Adrenal gland (tissue), 12 donors: Measurements from ENCODE around the gene DYRK3. TPM values are rescaled to one million over a fixed set of nuclear protein-coding genes. Genes with fewer than 3 reads are reported as not detected.

Experiments
- DNase-seq, 7 donors: peaks; one replicate each; pipeline ENCODE4 v3.0.0-alpha.2; 2019 to 2020
- H3K27ac ChIP-seq, 5 donors: fragments of 200-600 bp; sonication (generic) in 4 of 5; 1 replicate in 3 of 5; 2 replicates in 2 of 5; pipeline versions ENCODE4 v1.5.1 to v1.8.0; 2016 to 2020; ENCODE audit warnings: mild to moderate bottlenecking in 1 of 5
- H3K27me3 ChIP-seq: fragments of 200-600 bp; 2 replicates; pipeline ENCODE4 v1.8.0; 2021
- H3K36me3 ChIP-seq, 2 donors: fragments of 200-600 bp; replicated peaks in 1 of 2; 1 replicate in 1 of 2; 2 replicates in 1 of 2; pipeline versions ENCODE4 v1.5.1 to v1.8.0; 2018 to 2022
- H3K4me1 ChIP-seq, 2 donors: fragments of 200-600 bp; replicated peaks in 1 of 2; 1 replicate in 1 of 2; 2 replicates in 1 of 2; pipeline versions ENCODE4 v1.5.1 to v1.8.0; 2018 to 2021
- H3K4me3 ChIP-seq, 4 donors: fragments of 200-600 bp; sonication (generic) in 3 of 4; one replicate each; pipeline ENCODE4 v1.5.1; 2016 to 2018
- H3K9me3 ChIP-seq, 3 donors: fragments of 200-600 bp; sonication (generic) in 1 of 3; replicated peaks in 1 of 3; 1 replicate in 2 of 3; 2 replicates in 1 of 3; pipeline versions ENCODE4 v1.5.1 to v1.8.0; 2016 to 2021
- POLR2A ChIP-seq, 2 donors: fragments of 450-650 bp; IDR thresholded peaks; one replicate each; pipeline ENCODE4 v1.6.1; 2017; ENCODE audit warnings: antibody characterized with exemption in 2 of 2, mild to moderate bottlenecking in 2 of 2, moderate library complexity in 1 of 2
- WGBS, 4 donors: extraction: QIAGEN DNeasy Blood & Tissue Kit in 2 of 4; methylation state at CpG; one replicate each; pipeline versions ENCODE4 v1.1.5 to v1.1.7; 2013 to 2017; 5-methylcytosine and 5-hydroxymethylcytosine counted together
- intact Hi-C, 2 donors: fragments of 100-400 bp; cut with DNase I; formaldehyde crosslinking; loops; one replicate each; pipeline versions ENCODE4 v1.14.1 to v1.15.0; 2022 to 2023
- polyA plus RNA-seq, 3 donors: library from polyadenylated mRNA; stranded (reverse); fragments of 200-250 nt in 2 of 3; fragments of 350-450 nt in 1 of 3; fragmentation: Illumina TruSeq in 1 of 3; extraction: RNeasy Lipid Tissue Mini Kit (QIAGEN cat#74804) in 1 of 3; gene quantifications; one replicate each; pipeline ENCODE4 v1.2.3, GENCODE V29; 2013 to 2014
- total RNA-seq, 9 donors: library from RNA; depleted of rRNA in 4 of 9; stranded (reverse); fragments of >200 nt in 4 of 9; fragments of 120-200 nt in 1 of 9; fragmentation: NEBNext Ultra II Directional in 1 of 9; extraction: Animal tissue kit (Norgen Biotek cat#: 25700) in 1 of 9; gene quantifications; one replicate each; pipeline versions ENCODE4 v1.1.0 to v1.2.4, GENCODE V29; 2013 to 2023
- TF ChIP-seq, protein P1 (sequence below), 6 experiments: fragments of 450-650 bp in 4 of 6; fragments of 200-600 bp in 2 of 6; sonication (generic) in 1 of 6; IDR thresholded peaks; 1 replicate in 5 of 6; 2 replicates in 1 of 6; pipeline versions ENCODE4 v1.5.1 to v1.8.0; 2016 to 2021; ENCODE audit warnings: antibody characterized with exemption in 6 of 6, mild to moderate bottlenecking in 2 of 6, moderate library complexity in 1 of 6
- donor health status: healthy with polysubstance abuse.
- donor health status: Bipolar disorder and iron deficiency.
- donor health status: DM: yes; HTN: yes; CAD: no.
- donor health status: DM: no; HTN: no; CAD: no.
- donor health status: DM: no; HTN: no; CAD: no.
- donor health status: DM: yes; HTN: yes; CAD: no.

DYRK3 gene
- total and polyA plus RNA-seq, 12 donors: 2.9 to 6.6 (median 5.2) TPM

DNA sequence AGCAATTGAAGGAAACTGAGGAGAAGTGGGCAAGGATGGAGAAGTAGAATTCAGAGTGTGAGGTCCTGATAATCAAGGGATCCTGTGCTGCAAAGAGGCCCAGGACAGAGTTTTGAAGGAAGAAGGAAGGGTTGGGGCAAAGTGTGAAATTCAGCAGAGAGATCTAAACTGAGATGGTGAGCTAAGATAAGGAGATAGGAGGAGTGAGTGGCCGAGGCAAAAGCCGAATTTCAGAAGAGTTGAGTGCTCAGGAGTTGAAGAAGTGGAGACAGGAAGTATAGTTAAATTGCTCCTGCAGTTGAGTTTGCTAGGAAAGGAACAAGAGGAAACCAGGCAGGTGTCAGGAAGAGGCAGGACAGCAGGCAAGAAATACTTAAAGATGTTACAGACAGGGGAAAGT is 33.0 kb downstream of the DYRK3 start:
- 49 to 77% (median 59%) methylated on average over 2 of the region's 2 CpGs for WGBS, 4 donors
- TF ChIP-seq, protein P1, sequence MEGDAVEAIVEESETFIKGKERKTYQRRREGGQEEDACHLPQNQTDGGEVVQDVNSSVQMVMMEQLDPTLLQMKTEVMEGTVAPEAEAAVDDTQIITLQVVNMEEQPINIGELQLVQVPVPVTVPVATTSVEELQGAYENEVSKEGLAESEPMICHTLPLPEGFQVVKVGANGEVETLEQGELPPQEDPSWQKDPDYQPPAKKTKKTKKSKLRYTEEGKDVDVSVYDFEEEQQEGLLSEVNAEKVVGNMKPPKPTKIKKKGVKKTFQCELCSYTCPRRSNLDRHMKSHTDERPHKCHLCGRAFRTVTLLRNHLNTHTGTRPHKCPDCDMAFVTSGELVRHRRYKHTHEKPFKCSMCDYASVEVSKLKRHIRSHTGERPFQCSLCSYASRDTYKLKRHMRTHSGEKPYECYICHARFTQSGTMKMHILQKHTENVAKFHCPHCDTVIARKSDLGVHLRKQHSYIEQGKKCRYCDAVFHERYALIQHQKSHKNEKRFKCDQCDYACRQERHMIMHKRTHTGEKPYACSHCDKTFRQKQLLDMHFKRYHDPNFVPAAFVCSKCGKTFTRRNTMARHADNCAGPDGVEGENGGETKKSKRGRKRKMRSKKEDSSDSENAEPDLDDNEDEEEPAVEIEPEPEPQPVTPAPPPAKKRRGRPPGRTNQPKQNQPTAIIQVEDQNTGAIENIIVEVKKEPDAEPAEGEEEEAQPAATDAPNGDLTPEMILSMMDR (IDR thresholded peaks at IDR 0.05): no peak
- no peak for TF ChIP-seq POLR2A (IDR thresholded peaks at IDR 0.05)
- no peak overlapping the region for H3K4me3 ChIP-seq
- H3K9me3 ChIP-seq: no peaks in the 10 kb centered on the region
- peaks cover 9 to 28% of the 10 kb centered on the region in 2 donors for H3K4me1 ChIP-seq
- H3K27ac ChIP-seq: no peak overlapping the region
- no peak for DNase-seq
- no peaks in the 10 kb centered on the region for H3K36me3 ChIP-seq
- intact Hi-C loops: loop anchor here (10.0 kb wide), 1 partner anchor 184 kb away; no protein-coding TSS in a partner anchor
- no peaks in the 10 kb centered on the region for H3K27me3 ChIP-seq

DNA sequence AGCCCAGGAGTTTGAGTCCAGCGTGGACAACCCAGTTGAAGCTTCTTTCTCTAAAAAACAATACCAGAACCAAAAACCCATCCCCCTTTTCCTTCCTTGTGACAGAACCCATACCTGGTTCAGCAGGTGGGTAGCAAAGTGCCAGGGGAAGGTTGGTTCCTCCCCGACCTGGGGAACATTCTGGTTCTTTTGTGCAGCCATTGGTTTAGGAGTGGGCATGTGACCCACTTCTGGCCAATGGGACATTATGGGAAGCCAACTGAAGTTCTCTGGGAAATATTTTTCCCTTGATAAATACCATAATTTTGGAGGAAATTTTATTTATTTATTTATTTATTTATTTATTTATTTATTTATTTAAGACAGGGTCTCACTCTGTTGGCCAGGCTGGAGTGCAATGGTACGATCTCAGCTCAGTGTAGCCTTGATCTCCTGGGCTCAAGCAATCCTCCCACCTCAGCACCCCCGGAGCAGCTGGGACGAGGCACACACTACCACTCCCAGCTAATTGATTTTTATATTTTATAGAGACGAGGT is 33.6 kb downstream of the DYRK3 start:
- Histone ChIP-seq H3K4me1 (peaks cover 9 to 29% of the 10 kb centered on the region in 2 donors), H3K9me3 (no peaks in the 10 kb centered on the region), H3K27me3 (no peaks in the 10 kb centered on the region), H3K4me3 (no peak overlapping the region), H3K36me3 (no peaks in the 10 kb centered on the region), H3K27ac (no peak overlapping the region)
- 88 to 98% (median 94%) methylated on average over 6 of the region's 6 CpGs for WGBS, 4 donors
- no peak for DNase-seq
- TF ChIP-seq, protein P1 (IDR thresholded peaks at IDR 0.05): no peak
- no peak for TF ChIP-seq POLR2A (IDR thresholded peaks at IDR 0.05)
- intact Hi-C loops: loop anchor here (10.0 kb wide), 1 partner anchor 184 kb away; no protein-coding TSS in a partner anchor

DNA sequence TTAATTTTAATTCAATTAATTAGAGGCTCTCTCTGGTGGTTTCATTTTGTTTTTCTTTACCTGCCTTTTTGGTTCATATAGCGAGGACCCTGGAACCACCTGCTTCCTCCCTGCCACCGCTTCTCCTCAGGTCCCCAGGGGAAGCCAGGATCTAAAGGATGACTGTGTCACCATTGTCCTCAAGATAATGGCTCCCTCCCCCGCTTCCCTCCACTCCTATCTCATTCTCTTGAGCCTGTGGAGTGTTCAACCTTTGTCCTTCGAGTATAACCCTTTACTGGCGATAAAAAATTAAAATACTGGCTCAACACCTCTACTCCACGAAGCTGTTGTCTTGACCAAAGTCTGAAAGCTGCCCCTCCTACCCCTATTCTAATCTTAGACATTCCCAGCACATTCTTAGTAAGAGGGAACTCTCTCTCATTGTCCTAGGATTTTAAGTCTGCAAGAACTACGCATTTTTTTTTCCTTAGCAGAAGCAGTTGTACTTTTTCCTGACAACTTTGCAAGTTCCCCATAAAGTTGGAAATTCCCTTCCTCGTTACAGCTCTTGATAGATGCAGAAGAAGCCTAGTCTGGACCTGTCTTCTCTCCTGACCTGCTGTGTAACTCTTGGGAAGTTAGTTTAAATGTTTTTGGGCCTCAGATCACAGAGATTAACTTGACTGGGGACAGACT is 36.8 kb downstream of the DYRK3 start:
- Histone ChIP-seq H3K4me3 (no peak overlapping the region), H3K4me1 (peaks cover 9 to 38% of the 10 kb centered on the region in 2 donors), H3K36me3 (no peaks in the 10 kb centered on the region), H3K9me3 (no peaks in the 10 kb centered on the region), H3K27ac (peak overlapping the region in 2 of 5 donors; percentile 43 to 61), H3K27me3 (no peaks in the 10 kb centered on the region)
- TF ChIP-seq, protein P1 (IDR thresholded peaks at IDR 0.05): no peak
- TF ChIP-seq POLR2A (IDR thresholded peaks at IDR 0.05): no peak
- WGBS, 4 donors: 28 to 35% (median 31%) methylated on average over 8 of the region's 8 CpGs
- intact Hi-C loops: no loop called here
- DNase-seq: no peak

DNA sequence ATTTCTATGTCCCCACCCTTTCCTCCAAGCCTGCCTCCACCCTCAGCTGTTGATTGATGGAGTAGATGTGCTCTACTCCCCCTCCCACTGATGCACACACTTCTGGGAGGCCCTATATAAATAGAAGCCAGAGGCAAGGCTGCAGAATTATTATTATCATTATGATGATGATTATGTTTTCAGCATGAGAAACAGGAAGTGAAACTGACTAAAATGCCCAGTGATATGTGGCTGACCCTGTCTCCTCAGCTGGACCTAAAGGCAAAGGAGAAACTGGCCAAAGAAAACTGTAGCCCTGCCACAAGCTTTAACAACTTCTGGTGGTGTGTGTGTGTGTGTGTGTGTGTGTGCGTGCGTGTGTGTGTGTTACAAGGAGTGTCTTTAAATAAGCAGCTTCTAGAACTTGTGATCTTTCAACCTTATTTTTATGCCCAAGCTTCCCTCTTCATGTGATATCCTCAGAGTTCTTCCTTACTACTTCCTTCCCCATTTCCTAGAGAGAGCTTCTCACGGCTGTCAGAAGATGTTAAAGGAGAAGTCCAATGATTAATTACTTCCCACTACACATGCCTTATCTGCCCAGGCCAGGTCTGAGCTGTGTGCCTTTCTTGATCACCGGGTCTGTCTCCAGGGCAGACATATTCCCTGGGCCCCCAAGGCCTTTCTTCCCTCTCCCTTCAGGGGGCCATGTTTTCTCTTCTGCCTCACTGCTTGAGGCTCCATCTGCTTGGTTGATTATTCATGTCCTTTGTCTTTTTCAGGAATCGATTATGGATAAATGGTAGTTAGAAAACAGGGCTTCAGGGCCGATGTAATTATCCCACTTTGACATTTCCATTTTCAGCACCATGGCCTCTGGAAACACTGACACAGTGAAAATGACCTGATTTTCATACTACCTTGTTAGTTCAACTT is 37.8 kb downstream of the DYRK3 start:
- DNase-seq: peak in 1 of 7 donors; percentile 39
- Histone ChIP-seq H3K36me3 (no peaks in the 10 kb centered on the region), H3K4me1 (peaks cover 9 to 38% of the 10 kb centered on the region in 2 donors), H3K9me3 (no peaks in the 10 kb centered on the region), H3K4me3 (no peak overlapping the region), H3K27me3 (no peaks in the 10 kb centered on the region), H3K27ac (peak overlapping the region in 2 of 5 donors; percentile 43 to 61)
- WGBS, 4 donors: 37 to 59% (median 46%) methylated on average over 6 of the region's 6 CpGs
- no peak for TF ChIP-seq POLR2A (IDR thresholded peaks at IDR 0.05)
- TF ChIP-seq, protein P1 (IDR thresholded peaks at IDR 0.05): no peak
- intact Hi-C loops: no loop called here
